GM11168 (cell line): ENCODE measurements around the gene HERPUD1.
"Not testable (repeated sequence)": the region's sequence is repeated elsewhere in the genome, so short reads cannot be mapped to it uniquely, and the experiment has no call there.

Source experiments
- in situ Hi-C: fragments of 300-500 bp; cut with MboI; formaldehyde crosslinking; loops from one replicate; pipeline ENCODE4 v1.12.0; 2022; ENCODE audit warnings: low sequenced_read_pairs; ENCODE audit not compliant: unreplicated experiment

Gene HERPUD1

GRCh38 chr16:56931892-56932720 lies at the start of gene HERPUD1:
TSS of gene HERPUD1 (plus strand) at chr16:56932142. CDS start at chr16:56932245, 103 bp downstream.
- in situ Hi-C loops: no loop called here

- in situ Hi-C loops: no loop called here
Measured at GRCh38 chr16:56883586-56883985, 48.4 kb upstream of the HERPUD1 start.

- in situ Hi-C loops: no loop called here
Measured at GRCh38 chr16:56884026-56884582, 47.8 kb upstream of the HERPUD1 start.

- in situ Hi-C loops: not testable (repeated sequence)
Measured at GRCh38 chr16:56884929-56885328, 47.0 kb upstream of the HERPUD1 start.

- in situ Hi-C loops: no loop called here
Measured at GRCh38 chr16:56885446-56886162, 46.3 kb upstream of the HERPUD1 start.

- in situ Hi-C loops: no loop called here
Measured at GRCh38 chr16:56886296-56886695, 45.6 kb upstream of the HERPUD1 start.

- in situ Hi-C loops: no loop called here
Measured at GRCh38 chr16:56886826-56887225, 45.1 kb upstream of the HERPUD1 start.

- in situ Hi-C loops: no loop called here
Measured at GRCh38 chr16:56888806-56889205, 43.1 kb upstream of the HERPUD1 start.

- in situ Hi-C loops: no loop called here
Measured at GRCh38 chr16:56889206-56889605, 42.7 kb upstream of the HERPUD1 start.

- in situ Hi-C loops: no loop called here
Measured at GRCh38 chr16:56891685-56892084, 40.3 kb upstream of the HERPUD1 start.

- in situ Hi-C loops: no loop called here
Measured at GRCh38 chr16:56892705-56893104, 39.2 kb upstream of the HERPUD1 start.

- in situ Hi-C loops: no loop called here
Measured at GRCh38 chr16:56894331-56894917, 37.5 kb upstream of the HERPUD1 start.

- in situ Hi-C loops: no loop called here
Measured at GRCh38 chr16:56895813-56896212, 36.1 kb upstream of the HERPUD1 start.

GRCh38 chr16:56896244-56896643 lies 35.7 kb upstream of the HERPUD1 start:
- in situ Hi-C loops: no loop called here

GRCh38 chr16:56897026-56897799 lies 34.7 kb upstream of the HERPUD1 start:
- in situ Hi-C loops: no loop called here

- in situ Hi-C loops: no loop called here
Measured at GRCh38 chr16:56898847-56899246, 33.1 kb upstream of the HERPUD1 start.

- in situ Hi-C loops: no loop called here
Measured at GRCh38 chr16:56903866-56904265, 28.1 kb upstream of the HERPUD1 start.

- in situ Hi-C loops: no loop called here
Measured at GRCh38 chr16:56907401-56907800, 24.5 kb upstream of the HERPUD1 start.

GRCh38 chr16:56909527-56909979 lies 22.4 kb upstream of the HERPUD1 start:
- in situ Hi-C loops: no loop called here

- in situ Hi-C loops: no loop called here
Measured at GRCh38 chr16:56910112-56910511, 21.8 kb upstream of the HERPUD1 start.
